ENCODE results near the gene EFCC1.

EFCC1 gene

GRCh38 chr3:128995737-128996136 lies 5.4 kb upstream of the EFCC1 start:
- DNase-seq: no peak

- no peak for DNase-seq
Measured at GRCh38 chr3:128996200-128996599, 4.9 kb upstream of the EFCC1 start.

GRCh38 chr3:128996726-128997125 lies 4.4 kb upstream of the EFCC1 start:
- no peak for DNase-seq

- no peak for DNase-seq
Measured at GRCh38 chr3:128997486-128998133, 3.5 kb upstream of the EFCC1 start.

GRCh38 chr3:128998561-128998960 lies 2.5 kb upstream of the EFCC1 start:
- DNase-seq: no peak

GRCh38 chr3:128999102-128999501 lies 2.0 kb upstream of the EFCC1 start:
- no peak for DNase-seq

GRCh38 chr3:129000742-129001100 lies 383 bp upstream of the EFCC1 start:
- DNase-seq: no peak

GRCh38 chr3:129001806-129002572 lies 885 bp downstream of the EFCC1 start:
- peak; percentile 47 to 50 for DNase-seq

GRCh38 chr3:129002573-129003569 lies 1.8 kb downstream of the EFCC1 start:
- no peak for DNase-seq

- peak; percentile 35 to 45 for DNase-seq
Measured at GRCh38 chr3:129003578-129004112, 2.5 kb downstream of the EFCC1 start.

GRCh38 chr3:129004639-129005295 lies 3.7 kb downstream of the EFCC1 start:
- no peak for DNase-seq

- DNase-seq: no peak
Measured at GRCh38 chr3:129005526-129006303, 4.6 kb downstream of the EFCC1 start.

GRCh38 chr3:129006864-129007263 lies 5.8 kb downstream of the EFCC1 start:
- DNase-seq: no peak

- DNase-seq: no peak
Measured at GRCh38 chr3:129007792-129008191, 6.7 kb downstream of the EFCC1 start.

- no peak for DNase-seq
Measured at GRCh38 chr3:129009266-129009665, 8.2 kb downstream of the EFCC1 start.

- no peak for DNase-seq
Measured at GRCh38 chr3:129010310-129010956, 9.3 kb downstream of the EFCC1 start.

GRCh38 chr3:129013491-129013891 lies 12.4 kb downstream of the EFCC1 start:
- DNase-seq: no peak

GRCh38 chr3:129014148-129014547 lies 13.0 kb downstream of the EFCC1 start:
- no peak for DNase-seq

- DNase-seq: no peak
Measured at GRCh38 chr3:129014793-129015345, 13.8 kb downstream of the EFCC1 start.

- peak; percentile 47 to 55 for DNase-seq
Measured at GRCh38 chr3:129015388-129016105, 14.4 kb downstream of the EFCC1 start.

All from activated CD4-positive, alpha-beta T cell treated with anti-CD3 and anti-CD28 coated beads, Interleukin-2, amount 50 U/mL, for 48 hours (primary cell).